ENCODE data around the gene ITGB7. TPM values are rescaled to one million over a fixed set of nuclear protein-coding genes. Genes with fewer than 3 reads are reported as not detected.

The ITGB7 gene
- total RNA-seq, 1 donor from 2014 or later: 1.3 TPM

DNA sequence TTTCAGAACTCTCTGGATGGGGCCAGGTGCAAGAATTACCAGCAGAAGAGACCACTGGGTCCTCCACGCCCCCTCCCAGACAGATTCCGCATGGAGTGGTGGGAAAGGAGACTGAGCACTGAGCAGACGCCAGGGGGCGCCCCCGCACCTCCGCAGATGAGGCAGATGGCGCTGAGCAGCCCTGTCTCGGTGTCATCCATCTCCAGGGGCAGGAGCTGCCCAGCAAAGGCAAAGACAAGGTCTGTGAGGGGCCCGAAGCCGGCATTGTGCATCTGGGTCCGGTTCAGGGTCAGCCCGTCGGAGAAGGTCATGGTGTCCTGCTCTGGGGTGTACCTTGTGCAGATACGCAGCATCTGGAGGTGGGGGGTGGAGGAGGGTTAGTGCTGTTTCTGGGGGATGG, 6.3 kb upstream of the ITGB7 start:
- peak overlapping the region; percentile 66 for H3K27ac Mint-ChIP-seq (ENCODE audit: unreplicated experiment)
- H3K4me2 ChIP-seq (ENCODE audit: low read length): no peak overlapping the region

GRCh38 chr12:53212931-53213330, 5.9 kb upstream of the ITGB7 start:
- Histone ChIP-seq H3K9ac (ENCODE audit: low read length) (no peak overlapping the region), H3K4me1 (ENCODE audit: insufficient read depth, low read length) (peaks cover 20% of the 10 kb centered on the region), H3K4me2 (ENCODE audit: low read length) (no peak overlapping the region), H3K79me2 (ENCODE audit: insufficient read depth, low read length) (peaks cover 24% of the 10 kb centered on the region), H3K27ac (ENCODE audit: low read depth, low read length) (no peak overlapping the region), H3K9me3 (ENCODE audit: insufficient read depth, low read depth, low read length) (no peaks in the 10 kb centered on the region), H3K27me3 (ENCODE audit: insufficient read depth, low read length) (no peaks in the 10 kb centered on the region), H3K4me3 (ENCODE audit: insufficient read depth, low read depth, low read length) (no peak overlapping the region), H4K20me1 (ENCODE audit: insufficient read depth, low read length) (peaks cover 30% of the 10 kb centered on the region), H2AFZ (ENCODE audit: low read depth, low read length) (no peak overlapping the region), H3K36me3 (ENCODE audit: insufficient read depth, low read length) (peaks cover 2% of the 10 kb centered on the region)
- H3K27ac Mint-ChIP-seq (ENCODE audit: unreplicated experiment): peak overlapping the region; percentile 66
- H3K9me3 Mint-ChIP-seq (ENCODE audit: unreplicated experiment): no peaks in the 10 kb centered on the region
- TF ChIP-seq EZH2 (IDR thresholded peaks at IDR 0.05; ENCODE audit: insufficient read depth, low read length): no peak
- TF ChIP-seq, protein P1, sequence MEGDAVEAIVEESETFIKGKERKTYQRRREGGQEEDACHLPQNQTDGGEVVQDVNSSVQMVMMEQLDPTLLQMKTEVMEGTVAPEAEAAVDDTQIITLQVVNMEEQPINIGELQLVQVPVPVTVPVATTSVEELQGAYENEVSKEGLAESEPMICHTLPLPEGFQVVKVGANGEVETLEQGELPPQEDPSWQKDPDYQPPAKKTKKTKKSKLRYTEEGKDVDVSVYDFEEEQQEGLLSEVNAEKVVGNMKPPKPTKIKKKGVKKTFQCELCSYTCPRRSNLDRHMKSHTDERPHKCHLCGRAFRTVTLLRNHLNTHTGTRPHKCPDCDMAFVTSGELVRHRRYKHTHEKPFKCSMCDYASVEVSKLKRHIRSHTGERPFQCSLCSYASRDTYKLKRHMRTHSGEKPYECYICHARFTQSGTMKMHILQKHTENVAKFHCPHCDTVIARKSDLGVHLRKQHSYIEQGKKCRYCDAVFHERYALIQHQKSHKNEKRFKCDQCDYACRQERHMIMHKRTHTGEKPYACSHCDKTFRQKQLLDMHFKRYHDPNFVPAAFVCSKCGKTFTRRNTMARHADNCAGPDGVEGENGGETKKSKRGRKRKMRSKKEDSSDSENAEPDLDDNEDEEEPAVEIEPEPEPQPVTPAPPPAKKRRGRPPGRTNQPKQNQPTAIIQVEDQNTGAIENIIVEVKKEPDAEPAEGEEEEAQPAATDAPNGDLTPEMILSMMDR (IDR thresholded peaks at IDR 0.05; ENCODE audit: insufficient read depth, low read depth, low read length): no peak
- DNase-seq (ENCODE audit: low read depth): no peak
- FAIRE-seq: no peak
- peaks cover 23% of the 10 kb centered on the region for H3K36me3 Mint-ChIP-seq (ENCODE audit: low read depth, unreplicated experiment)
- peaks cover 27% of the 10 kb centered on the region for H3K4me1 Mint-ChIP-seq (ENCODE audit: low read depth, unreplicated experiment)
- H3K4me3 Mint-ChIP-seq (ENCODE audit: unreplicated experiment): no peak overlapping the region
- peaks cover 8% of the 10 kb centered on the region for H3K27me3 Mint-ChIP-seq (ENCODE audit: low read depth, unreplicated experiment)

More for the DNA sequence above, 6.3 kb upstream of the ITGB7 start:
- H3K9ac ChIP-seq (ENCODE audit: low read length): no peak overlapping the region
- DNase-seq (ENCODE audit: low read depth) (peak; percentile 27), FAIRE-seq (no peak)
- H3K27me3 ChIP-seq (ENCODE audit: insufficient read depth, low read length): no peaks in the 10 kb centered on the region
- no peaks in the 10 kb centered on the region for H3K9me3 ChIP-seq (ENCODE audit: insufficient read depth, low read depth, low read length)
- no peak overlapping the region for H3K27ac ChIP-seq (ENCODE audit: low read depth, low read length)
- no peak for TF ChIP-seq EZH2 (IDR thresholded peaks at IDR 0.05; ENCODE audit: insufficient read depth, low read length)
- TF ChIP-seq, protein P1 (IDR thresholded peaks at IDR 0.05; ENCODE audit: insufficient read depth, low read depth, low read length): peak; percentile 82
- peaks cover 35% of the 10 kb centered on the region for H4K20me1 ChIP-seq (ENCODE audit: insufficient read depth, low read length)
- peaks cover 28% of the 10 kb centered on the region for H3K79me2 ChIP-seq (ENCODE audit: insufficient read depth, low read length)
- Mint-ChIP-seq H3K4me3 (ENCODE audit: unreplicated experiment) (no peak overlapping the region), H3K27me3 (ENCODE audit: low read depth, unreplicated experiment) (peaks cover 8% of the 10 kb centered on the region), H3K4me1 (ENCODE audit: low read depth, unreplicated experiment) (peaks cover 30% of the 10 kb centered on the region), H3K36me3 (ENCODE audit: low read depth, unreplicated experiment) (peaks cover 23% of the 10 kb centered on the region), H3K9me3 (ENCODE audit: unreplicated experiment) (no peaks in the 10 kb centered on the region)
- peaks cover 2% of the 10 kb centered on the region for H3K36me3 ChIP-seq (ENCODE audit: insufficient read depth, low read length)
- H3K4me1 ChIP-seq (ENCODE audit: insufficient read depth, low read length): peaks cover 24% of the 10 kb centered on the region
- no peak overlapping the region for H2AFZ ChIP-seq (ENCODE audit: low read depth, low read length)
- no peak overlapping the region for H3K4me3 ChIP-seq (ENCODE audit: insufficient read depth, low read depth, low read length)

DNA sequence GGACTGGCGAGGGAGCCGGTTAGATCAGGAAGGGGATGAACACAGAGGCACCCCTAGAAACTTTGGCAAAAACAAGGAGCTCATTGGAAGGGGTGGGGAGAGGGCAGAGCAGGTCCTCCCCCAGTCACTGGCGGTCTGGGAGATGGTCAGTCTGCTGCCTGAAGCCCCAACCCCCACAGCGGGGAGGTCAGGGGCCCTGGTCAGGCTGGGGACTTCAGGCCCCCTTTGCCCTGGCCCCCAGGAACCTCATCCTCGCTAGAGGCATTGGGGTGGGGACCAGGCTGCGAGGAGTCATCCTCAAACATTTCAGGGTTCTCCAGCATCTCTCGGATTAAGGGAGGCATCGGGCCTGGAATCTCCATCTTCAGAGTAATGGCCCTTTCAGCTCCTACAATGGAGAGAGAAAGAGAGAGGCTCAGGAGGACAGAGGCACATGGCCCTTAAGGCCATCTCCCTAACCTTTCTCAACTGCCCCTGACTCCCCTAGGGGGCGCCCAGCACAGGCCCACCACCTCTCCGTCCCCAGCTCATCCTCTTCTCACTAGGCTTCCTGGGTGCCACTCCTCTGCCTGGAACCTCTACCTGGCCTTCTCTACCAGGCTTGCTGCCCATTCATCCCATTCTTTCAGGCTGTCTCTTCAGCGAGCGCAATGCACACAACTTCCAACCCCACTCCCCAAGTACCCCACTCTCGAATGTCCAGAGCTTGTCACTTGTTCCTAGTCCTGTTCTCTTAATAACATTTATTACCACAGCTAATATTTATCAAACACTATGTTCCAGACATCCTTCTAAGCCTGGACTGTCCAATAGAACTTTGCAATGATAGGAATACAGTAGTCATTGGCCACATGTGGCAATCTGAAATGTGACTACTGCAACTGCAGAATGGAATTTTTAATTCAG, 4.7 kb upstream of the ITGB7 start:
- FAIRE-seq (no peak), DNase-seq (ENCODE audit: low read depth) (no peak)
- H3K9me3 ChIP-seq (ENCODE audit: insufficient read depth, low read depth, low read length): no peaks in the 10 kb centered on the region
- peaks cover 12% of the 10 kb centered on the region for H3K79me2 ChIP-seq (ENCODE audit: insufficient read depth, low read length)
- Mint-ChIP-seq H3K4me1 (ENCODE audit: low read depth, unreplicated experiment) (peaks cover 21% of the 10 kb centered on the region), H3K9me3 (ENCODE audit: unreplicated experiment) (no peaks in the 10 kb centered on the region), H3K36me3 (ENCODE audit: low read depth, unreplicated experiment) (peaks cover 23% of the 10 kb centered on the region), H3K27ac (ENCODE audit: unreplicated experiment) (no peak overlapping the region), H3K4me3 (ENCODE audit: unreplicated experiment) (no peak overlapping the region), H3K27me3 (ENCODE audit: low read depth, unreplicated experiment) (peaks cover 8% of the 10 kb centered on the region)
- no peak overlapping the region for H3K4me2 ChIP-seq (ENCODE audit: low read length)
- peaks cover 23% of the 10 kb centered on the region for H4K20me1 ChIP-seq (ENCODE audit: insufficient read depth, low read length)
- peaks cover 9% of the 10 kb centered on the region for H3K4me1 ChIP-seq (ENCODE audit: insufficient read depth, low read length)
- TF ChIP-seq, protein P1 (IDR thresholded peaks at IDR 0.05; ENCODE audit: insufficient read depth, low read depth, low read length): peak; percentile 12
- no peak for TF ChIP-seq EZH2 (IDR thresholded peaks at IDR 0.05; ENCODE audit: insufficient read depth, low read length)
- no peak overlapping the region for H3K4me3 ChIP-seq (ENCODE audit: insufficient read depth, low read depth, low read length)
- no peaks in the 10 kb centered on the region for H3K27me3 ChIP-seq (ENCODE audit: insufficient read depth, low read length)
- peaks cover 2% of the 10 kb centered on the region for H3K36me3 ChIP-seq (ENCODE audit: insufficient read depth, low read length)
- H3K9ac ChIP-seq (ENCODE audit: low read length): no peak overlapping the region
- H3K27ac ChIP-seq (ENCODE audit: low read depth, low read length): no peak overlapping the region
- no peak overlapping the region for H2AFZ ChIP-seq (ENCODE audit: low read depth, low read length)

Measured in astrocyte (in vitro differentiated cells and primary cell).